SK-N-SH (cell line): Measurements from ENCODE around the gene MCM3AP. TPM values are rescaled to one million over a fixed set of nuclear protein-coding genes. Genes with fewer than 3 reads are reported as not detected.

Experiments used
- CTCF ChIA-PET: fragments of 300-600, 350-600 bp; formaldehyde crosslinking; extraction: SDS; loops from one replicate; lab custom pipeline; 2021; lab: Yijun Ruan, JAX
- POLR2A ChIA-PET: fragments of 350-600 bp; sonication (Branson Sonifier 250); formaldehyde crosslinking; extraction: SDS; loops from one replicate; lab custom pipeline; 2020; ENCODE audit warnings: antibody characterized with exemption, inconsistent platforms; lab: Yijun Ruan, JAX
- DNase-seq: peaks from one replicate; pipeline ENCODE4 v3.0.0; 2012
- H2AFZ ChIP-seq: fragments of 200-600 bp; sonication (generic); 2 replicates; pipeline ENCODE4 v1.8.1; 2016; ENCODE audit warnings: antibody characterized with exemption, mild to moderate bottlenecking, low read depth
- H3F3A ChIP-seq: fragments of 200-600 bp; sonication (generic); replicated peaks from 2 replicates; pipeline ENCODE3; 2016; ENCODE audit warnings: antibody characterized with exemption, mild to moderate bottlenecking; ENCODE audit not compliant: insufficient read depth
- H3K27ac ChIP-seq, 2 experiments: fragments of 200-500 bp in 1 of 2; fragments of 200-600 bp in 1 of 2; sonication (Bioruptor generic) in 1 of 2; sonication (generic), shearing (Covaris generic) in 1 of 2; 2 replicates each; pipeline versions ENCODE4 v1.5.1 to v1.6.1; 2014 to 2016; ENCODE audit warnings: low read depth in 2 of 2, inconsistent platforms in 1 of 2, low read length in 1 of 2, mild to moderate bottlenecking in 1 of 2, mixed read lengths in 1 of 2
- H3K27me3 ChIP-seq: fragments of 200-600 bp; sonication (generic), shearing (Covaris generic); 2 replicates; pipeline ENCODE4 v1.6.1; 2016; ENCODE audit warnings: mixed run types; ENCODE audit not compliant: insufficient read depth
- H3K36me3 ChIP-seq, 2 experiments: fragments of 200-500 bp in 1 of 2; fragments of 200-600 bp in 1 of 2; sonication (Bioruptor generic) in 1 of 2; sonication (generic) in 1 of 2; replicated peaks in 1 of 2; 2 replicates each; pipeline versions ENCODE3 to v1.5.1; 2014 to 2016; ENCODE audit warnings: low read length in 1 of 2, mild to moderate bottlenecking in 1 of 2; ENCODE audit not compliant: insufficient read depth in 2 of 2, control insufficient read depth in 1 of 2
- H3K4me1 ChIP-seq, 2 experiments: fragments of 200-500 bp in 1 of 2; fragments of 200-600 bp in 1 of 2; sonication (Bioruptor generic) in 1 of 2; sonication (generic), shearing (Covaris generic) in 1 of 2; 2 replicates each; pipeline versions ENCODE4 v1.5.1 to v1.6.1; 2014 to 2016; ENCODE audit warnings: low read depth in 1 of 2, low read length in 1 of 2, mixed run types in 1 of 2; ENCODE audit not compliant: insufficient read depth in 2 of 2, control insufficient read depth in 1 of 2
- H3K4me2 ChIP-seq: fragments of 200-600 bp; sonication (generic), shearing (Covaris generic); 2 replicates; pipeline ENCODE4 v1.6.1; 2017; ENCODE audit warnings: mixed run types
- H3K4me3 ChIP-seq, 2 experiments: fragments of 200-500 bp in 1 of 2; fragments of 200-600 bp in 1 of 2; sonication (Bioruptor generic) in 1 of 2; sonication (generic), shearing (Covaris generic) in 1 of 2; 2 replicates each; pipeline versions ENCODE4 v1.5.1 to v1.8.1; 2014 to 2016; ENCODE audit warnings: low read depth in 2 of 2, inconsistent platforms in 1 of 2, low read length in 1 of 2, mild to moderate bottlenecking in 1 of 2, mixed read lengths in 1 of 2, moderate library complexity in 1 of 2
- H3K79me2 ChIP-seq: fragments of 200-600 bp; sonication (generic); 2 replicates; pipeline ENCODE4 v1.8.1; 2017; ENCODE audit warnings: mild to moderate bottlenecking; ENCODE audit not compliant: insufficient read depth
- H3K9ac ChIP-seq: fragments of 200-600 bp; sonication (generic); 2 replicates; pipeline ENCODE4 v1.6.1; 2017; ENCODE audit warnings: mixed run types
- H3K9me2 ChIP-seq: fragments of 200-600 bp; sonication (generic); 2 replicates; pipeline ENCODE4 v1.6.1; 2017; ENCODE audit warnings: mixed run types
- H3K9me3 ChIP-seq: fragments of 200-600 bp; sonication (generic); 2 replicates; pipeline ENCODE4 v1.6.1; 2017; ENCODE audit warnings: mixed run types, mild to moderate bottlenecking, moderate library complexity
- H4K20me1 ChIP-seq: fragments of 200-600 bp; sonication (generic); 2 replicates; pipeline ENCODE4 v1.6.1; 2017; ENCODE audit warnings: mild to moderate bottlenecking, mixed run types; ENCODE audit not compliant: insufficient read depth
- ELF1 ChIP-seq: IDR thresholded peaks from 2 replicates; pipeline ENCODE4 v1.4.0; 2012
- EP300 ChIP-seq, 2 experiments: IDR thresholded peaks; 2 replicates each; pipeline versions ENCODE4 v1.4.0 to v1.6.1; 2012; ENCODE audit warnings: borderline replicate concordance in 1 of 2, low read depth in 1 of 2, low read length in 1 of 2
- FOSL2 ChIP-seq: IDR thresholded peaks from 2 replicates; pipeline ENCODE4 v1.4.0; 2012; ENCODE audit warnings: low read depth, mild to moderate bottlenecking, moderate library complexity, borderline replicate concordance
- GATA2 ChIP-seq: sonication (generic); formaldehyde crosslinking; IDR thresholded peaks from 2 replicates; pipeline ENCODE4 v1.5.0; 2020; ENCODE audit warnings: mild to moderate bottlenecking, missing genetic modification reagents
- IRF3 ChIP-seq: fragments of 150-350 bp; IDR thresholded peaks from 2 replicates; pipeline ENCODE4 v1.6.1; 2016; ENCODE audit warnings: mild to moderate bottlenecking, low read depth, low read length
- JUND ChIP-seq: IDR thresholded peaks from 2 replicates; pipeline ENCODE4 v1.4.0; 2012
- NFIC ChIP-seq: IDR thresholded peaks from 2 replicates; pipeline ENCODE4 v1.4.0; 2012; ENCODE audit warnings: borderline replicate concordance
- RAD21 ChIP-seq: IDR thresholded peaks from 2 replicates; pipeline ENCODE4 v1.6.1; 2012; ENCODE audit warnings: mild to moderate bottlenecking, low read length
- RCOR1 ChIP-seq: fragments of 150-350 bp; IDR thresholded peaks from 2 replicates; pipeline ENCODE4 v1.6.1; 2017; ENCODE audit warnings: antibody characterized with exemption, low read length
- RXRA ChIP-seq: IDR thresholded peaks from 2 replicates; pipeline ENCODE4 v1.4.0; 2012; ENCODE audit warnings: low read depth, mild to moderate bottlenecking, borderline replicate concordance
- TAF1 ChIP-seq: IDR thresholded peaks from 2 replicates; pipeline ENCODE4 v1.6.1; 2012; ENCODE audit warnings: low read depth, mild to moderate bottlenecking, low read length, moderate library complexity, borderline replicate concordance
- TEAD4 ChIP-seq: IDR thresholded peaks from 2 replicates; pipeline ENCODE4 v1.4.0; 2012; ENCODE audit warnings: mild to moderate bottlenecking, borderline replicate concordance; ENCODE audit not compliant: insufficient read depth
- WGBS: methylation state at CpG from one replicate; pipeline ENCODE4 v1.1.6; 2017; ENCODE audit warnings: low lambda C conversion rate; 5-methylcytosine and 5-hydroxymethylcytosine counted together
- polyA plus RNA-seq, 3 experiments: library from polyadenylated mRNA; depleted of rRNA; stranded (reverse); fragments of >200 nt; gene quantifications; 2 replicates each; pipeline ENCODE4 v1.2.3, GENCODE V29; 2012
- TF ChIP-seq, protein P1 (sequence below): IDR thresholded peaks from 2 replicates; pipeline ENCODE4 v1.4.0; 2012; ENCODE audit warnings: low read depth, borderline replicate concordance
- TF ChIP-seq, protein P2 (sequence below): IDR thresholded peaks from 2 replicates; pipeline ENCODE4 v1.4.0; 2012; ENCODE audit warnings: low read depth
- TF ChIP-seq, protein P3 (sequence below): IDR thresholded peaks from 2 replicates; pipeline ENCODE4; 2012
- TF ChIP-seq, protein P4 (sequence below): fragments of 150-350 bp; IDR thresholded peaks from 2 replicates; pipeline ENCODE4 v1.6.1; 2017; ENCODE audit warnings: antibody characterized with exemption, low read length, low read depth, borderline replicate concordance

MCM3AP gene
- polyA plus RNA-seq, 1 of the 3 experiments (the other 2 are of a cell fraction), result 42.9 TPM

DNA sequence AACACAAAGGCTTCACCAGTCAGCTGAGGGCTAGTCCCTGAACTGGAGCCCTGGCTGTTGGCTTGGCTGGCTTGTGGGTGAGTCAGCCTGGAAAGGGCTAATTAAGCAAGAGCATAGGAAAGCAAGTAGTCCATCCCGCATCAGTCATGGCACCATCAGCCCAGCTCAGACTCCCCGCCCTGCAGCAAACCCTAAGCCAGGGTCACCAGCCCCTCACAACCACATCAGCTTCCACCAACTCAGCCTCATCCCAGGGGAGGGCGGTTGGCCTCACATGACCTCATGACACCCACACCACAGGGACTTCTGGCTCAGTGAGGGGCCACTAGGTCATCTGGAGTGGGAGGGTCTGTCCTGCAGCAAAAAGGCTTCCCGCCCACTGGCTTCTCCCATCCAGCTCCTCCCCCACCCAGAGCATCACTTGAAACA is 94.1 kb downstream of the MCM3AP start:
- no peak overlapping the region for H3K4me3 ChIP-seq
- H3F3A ChIP-seq, result peaks cover 10% of the 10 kb centered on the region
- H4K20me1 ChIP-seq, result no peaks in the 10 kb centered on the region
- H2AFZ ChIP-seq, result no peak overlapping the region
- H3K27ac ChIP-seq, result 0 out of 4 replicates have a peak overlapping the region, but pooled peaks of 1 of the 2 experiments have one; percentile 23
- peak; percentile 28 for DNase-seq
- 0 out of 2 replicates have a peak overlapping the region, but pooled peaks have one; percentile 8 for H3K4me2 ChIP-seq
- no peaks in the 10 kb centered on the region for H3K79me2 ChIP-seq
- POLR2A ChIA-PET, result interaction anchor here (0.6 kb wide), 1 partner anchor 45 kb away, joined by 3 read pairs; no protein-coding TSS in a partner anchor
- TF ChIP-seq GATA2 (CRISPR knock-in tag) (no peak), EP300 (IDR thresholded peaks at IDR 0.05; ENCODE audit: borderline replicate concordance in 1 of 2, low read depth in 1 of 2, low read length in 1 of 2) (no peak), FOSL2 (peak; percentile 52; the same call in 1 of the 2 replicates), NFIC (no peak)
- TF ChIP-seq, protein P1, sequence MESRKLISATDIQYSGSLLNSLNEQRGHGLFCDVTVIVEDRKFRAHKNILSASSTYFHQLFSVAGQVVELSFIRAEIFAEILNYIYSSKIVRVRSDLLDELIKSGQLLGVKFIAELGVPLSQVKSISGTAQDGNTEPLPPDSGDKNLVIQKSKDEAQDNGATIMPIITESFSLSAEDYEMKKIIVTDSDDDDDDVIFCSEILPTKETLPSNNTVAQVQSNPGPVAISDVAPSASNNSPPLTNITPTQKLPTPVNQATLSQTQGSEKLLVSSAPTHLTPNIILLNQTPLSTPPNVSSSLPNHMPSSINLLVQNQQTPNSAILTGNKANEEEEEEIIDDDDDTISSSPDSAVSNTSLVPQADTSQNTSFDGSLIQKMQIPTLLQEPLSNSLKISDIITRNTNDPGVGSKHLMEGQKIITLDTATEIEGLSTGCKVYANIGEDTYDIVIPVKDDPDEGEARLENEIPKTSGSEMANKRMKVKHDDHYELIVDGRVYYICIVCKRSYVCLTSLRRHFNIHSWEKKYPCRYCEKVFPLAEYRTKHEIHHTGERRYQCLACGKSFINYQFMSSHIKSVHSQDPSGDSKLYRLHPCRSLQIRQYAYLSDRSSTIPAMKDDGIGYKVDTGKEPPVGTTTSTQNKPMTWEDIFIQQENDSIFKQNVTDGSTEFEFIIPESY, result no peak
- CTCF ChIA-PET, result interaction anchor here (1.4 to 3.5 kb wide), 2 partner anchors 38 to 48 kb away, joined by 4 to 14 read pairs; no protein-coding TSS in a partner anchor
- H3K9me2 ChIP-seq, result no peaks in the 10 kb centered on the region
- H3K9ac ChIP-seq, result no peak overlapping the region
- 73% methylated on average over 3 of the region's 4 CpGs for WGBS
- H3K36me3 ChIP-seq, result peaks cover 0 to 25% of the 10 kb centered on the region in 2 experiments
- H3K27me3 ChIP-seq, result no peaks in the 10 kb centered on the region
- H3K4me1 ChIP-seq, result peaks cover 20 to 50% of the 10 kb centered on the region in 2 experiments
- H3K9me3 ChIP-seq, result no peaks in the 10 kb centered on the region

GRCh38 chr21:46190491-46191131 is 94.8 kb downstream of the MCM3AP start:
- 84% methylated on average over 7 of the region's 15 CpGs for WGBS
- Histone ChIP-seq H2AFZ (no peak overlapping the region), H3K4me1 (peaks cover 20 to 46% of the 10 kb centered on the region in 2 experiments), H3K36me3 (peaks cover 0 to 19% of the 10 kb centered on the region in 2 experiments), H3K27ac (0 out of 4 replicates have a peak overlapping the region, but pooled peaks of 1 of the 2 experiments have one; percentile 23), H3K27me3 (no peaks in the 10 kb centered on the region), H4K20me1 (no peaks in the 10 kb centered on the region), H3K9ac (no peak overlapping the region), H3K79me2 (no peaks in the 10 kb centered on the region), H3K9me3 (no peaks in the 10 kb centered on the region), H3K9me2 (no peaks in the 10 kb centered on the region), H3K4me2 (no peak overlapping the region), H3K4me3 (no peak overlapping the region), H3F3A (peaks cover 10% of the 10 kb centered on the region)
- no peak for DNase-seq
- POLR2A ChIA-PET, result interaction anchor here (0.6 kb wide), 1 partner anchor 45 kb away, joined by 3 read pairs; no protein-coding TSS in a partner anchor
- TF ChIP-seq FOSL2 (no peak), RCOR1 (no peak), GATA2 (CRISPR knock-in tag) (no peak), RXRA (no peak), ELF1 (no peak), TEAD4 (no peak), IRF3 (no peak), JUND (no peak), RAD21 (no peak), TAF1 (no peak), EP300 (IDR thresholded peaks at IDR 0.05; ENCODE audit: borderline replicate concordance in 1 of 2, low read depth in 1 of 2, low read length in 1 of 2) (no peak)
- TF ChIP-seq, protein P2, sequence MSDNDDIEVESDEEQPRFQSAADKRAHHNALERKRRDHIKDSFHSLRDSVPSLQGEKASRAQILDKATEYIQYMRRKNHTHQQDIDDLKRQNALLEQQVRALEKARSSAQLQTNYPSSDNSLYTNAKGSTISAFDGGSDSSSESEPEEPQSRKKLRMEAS, result no peak
- TF ChIP-seq, protein P3, sequence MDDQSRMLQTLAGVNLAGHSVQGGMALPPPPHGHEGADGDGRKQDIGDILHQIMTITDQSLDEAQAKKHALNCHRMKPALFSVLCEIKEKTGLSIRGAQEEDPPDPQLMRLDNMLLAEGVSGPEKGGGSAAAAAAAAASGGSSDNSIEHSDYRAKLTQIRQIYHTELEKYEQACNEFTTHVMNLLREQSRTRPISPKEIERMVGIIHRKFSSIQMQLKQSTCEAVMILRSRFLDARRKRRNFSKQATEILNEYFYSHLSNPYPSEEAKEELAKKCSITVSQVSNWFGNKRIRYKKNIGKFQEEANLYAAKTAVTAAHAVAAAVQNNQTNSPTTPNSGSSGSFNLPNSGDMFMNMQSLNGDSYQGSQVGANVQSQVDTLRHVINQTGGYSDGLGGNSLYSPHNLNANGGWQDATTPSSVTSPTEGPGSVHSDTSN, result no peak
- TF ChIP-seq, protein P4, sequence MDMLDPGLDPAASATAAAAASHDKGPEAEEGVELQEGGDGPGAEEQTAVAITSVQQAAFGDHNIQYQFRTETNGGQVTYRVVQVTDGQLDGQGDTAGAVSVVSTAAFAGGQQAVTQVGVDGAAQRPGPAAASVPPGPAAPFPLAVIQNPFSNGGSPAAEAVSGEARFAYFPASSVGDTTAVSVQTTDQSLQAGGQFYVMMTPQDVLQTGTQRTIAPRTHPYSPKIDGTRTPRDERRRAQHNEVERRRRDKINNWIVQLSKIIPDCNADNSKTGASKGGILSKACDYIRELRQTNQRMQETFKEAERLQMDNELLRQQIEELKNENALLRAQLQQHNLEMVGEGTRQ, result no peak
- CTCF ChIA-PET, result interaction anchor here (1.4 to 3.5 kb wide), 2 partner anchors 37 to 47 kb away, joined by 4 to 14 read pairs; no protein-coding TSS in a partner anchor
